Measurements from ENCODE around the gene TM4SF5.

TM4SF5 gene

GRCh38 chr17:4744999-4745969, 26.4 kb upstream of the TM4SF5 start:
- peak overlapping the region; percentile 40 for H3K4me3 ChIP-seq (ENCODE audit: low read depth, low read length)

GRCh38 chr17:4747847-4748246, 23.8 kb upstream of the TM4SF5 start:
- no peak overlapping the region for H3K4me3 ChIP-seq (ENCODE audit: low read depth, low read length)

- no peak overlapping the region for H3K4me3 ChIP-seq (ENCODE audit: low read depth, low read length)
Observed at GRCh38 chr17:4748686-4749085, 23.0 kb upstream of the TM4SF5 start.

- H3K4me3 ChIP-seq (ENCODE audit: low read depth, low read length): no peak overlapping the region
Observed at GRCh38 chr17:4750606-4751005, 21.1 kb upstream of the TM4SF5 start.

- H3K4me3 ChIP-seq (ENCODE audit: low read depth, low read length): no peak overlapping the region
Observed at GRCh38 chr17:4751932-4752331, 19.8 kb upstream of the TM4SF5 start.

GRCh38 chr17:4753392-4753791, 18.3 kb upstream of the TM4SF5 start:
- H3K4me3 ChIP-seq (ENCODE audit: low read depth, low read length): no peak overlapping the region

- no peak overlapping the region for H3K4me3 ChIP-seq (ENCODE audit: low read depth, low read length)
Observed at GRCh38 chr17:4759776-4760236, 11.9 kb upstream of the TM4SF5 start.

- no peak overlapping the region for H3K4me3 ChIP-seq (ENCODE audit: low read depth, low read length)
Observed at GRCh38 chr17:4764595-4764994, 7.1 kb upstream of the TM4SF5 start.

GRCh38 chr17:4766201-4766600, 5.5 kb upstream of the TM4SF5 start:
- no peak overlapping the region for H3K4me3 ChIP-seq (ENCODE audit: low read depth, low read length)

GRCh38 chr17:4766723-4767122, 5.0 kb upstream of the TM4SF5 start:
- no peak overlapping the region for H3K4me3 ChIP-seq (ENCODE audit: low read depth, low read length)

GRCh38 chr17:4768298-4768697, 3.4 kb upstream of the TM4SF5 start:
- H3K4me3 ChIP-seq (ENCODE audit: low read depth, low read length): no peak overlapping the region

GRCh38 chr17:4769628-4770027, 2.1 kb upstream of the TM4SF5 start:
- no peak overlapping the region for H3K4me3 ChIP-seq (ENCODE audit: low read depth, low read length)

GRCh38 chr17:4772235-4772613, 538 bp downstream of the TM4SF5 start:
- no peak overlapping the region for H3K4me3 ChIP-seq (ENCODE audit: low read depth, low read length)

GRCh38 chr17:4777969-4778760, 6.5 kb downstream of the TM4SF5 start:
- no peak overlapping the region for H3K4me3 ChIP-seq (ENCODE audit: low read depth, low read length)

GRCh38 chr17:4780325-4780955, 8.8 kb downstream of the TM4SF5 start:
- no peak overlapping the region for H3K4me3 ChIP-seq (ENCODE audit: low read depth, low read length)

- no peak overlapping the region for H3K4me3 ChIP-seq (ENCODE audit: low read depth, low read length)
Observed at GRCh38 chr17:4782652-4783051, 11.0 kb downstream of the TM4SF5 start.

- H3K4me3 ChIP-seq (ENCODE audit: low read depth, low read length): no peak overlapping the region
Observed at GRCh38 chr17:4785311-4786105, 13.8 kb downstream of the TM4SF5 start.

- no peak within 1 kb of the TSS for H3K4me3 ChIP-seq (ENCODE audit: low read depth, low read length)
Observed at GRCh38 chr17:4786106-4786511, 14.4 kb downstream of the TM4SF5 start, which contains the start of gene VMO1. Gene VMO1 (minus strand): TSS chr17:4786364. CDS start chr17:4786352, 12 bp downstream.

- no peak overlapping the region for H3K4me3 ChIP-seq (ENCODE audit: low read depth, low read length)
Observed at GRCh38 chr17:4786516-4786915, 14.8 kb downstream of the TM4SF5 start.

GRCh38 chr17:4788159-4788806, 16.6 kb downstream of the TM4SF5 start:
- no peak overlapping the region for H3K4me3 ChIP-seq (ENCODE audit: low read depth, low read length)

All from iPS-11a (cell line).